Naive thymus-derived CD4-positive, alpha-beta T cell (primary cell): ENCODE data around the gene SPATA4. TPM values are rescaled to one million over a fixed set of nuclear protein-coding genes. Genes with fewer than 3 reads are reported as not detected.
A peak's percentile ranks its signal among the peaks of the same experiment; 100 is the strongest.

Source experiments
- ATAC-seq: fragments of 150-1000 bp; cut with Tn5 transposase; 2 replicates; pipeline ENCODE4 v1.10.0; 2021; ENCODE audit warnings: mild to moderate bottlenecking, moderate library complexity
- CTCF ChIA-PET: fragments of 350-600 bp; sonication (Branson Sonifier 250); formaldehyde crosslinking; loops from one replicate; lab custom pipeline; 2021; ENCODE audit warnings: antibody characterized with exemption; lab: Charles Lee
- POLR2A ChIA-PET: fragments of 350-600 bp; sonication (Branson Sonifier 250); formaldehyde crosslinking; loops from one replicate; lab custom pipeline; 2021; ENCODE audit warnings: antibody characterized with exemption, inconsistent platforms; lab: Charles Lee
- DNase-seq, 9 donors: peaks; one replicate each; pipeline versions ENCODE4 v3.0.0 to v3.0.0-alpha.2; 2020 to 2022; ENCODE audit warnings: mixed read lengths in 1 of 9
- H3K27ac ChIP-seq: one replicate; pipeline ENCODE4 v1.7.0; 2013; ENCODE audit warnings: mild to moderate bottlenecking, low read depth, low read length, moderate library complexity
- H3K27me3 ChIP-seq, 2 donors: one replicate each; pipeline ENCODE4 v1.7.0; 2013; ENCODE audit warnings: low read length in 2 of 2, mild to moderate bottlenecking in 2 of 2, moderate library complexity in 2 of 2; ENCODE audit not compliant: control insufficient read depth in 2 of 2, insufficient read depth in 2 of 2
- H3K36me3 ChIP-seq, 3 experiments: 1 replicate in 2 of 3; 2 replicates in 1 of 3; pipeline ENCODE4 v1.7.0; 2013; ENCODE audit warnings: low read length in 3 of 3, mild to moderate bottlenecking in 3 of 3, moderate library complexity in 1 of 3; ENCODE audit not compliant: insufficient read depth in 3 of 3, control insufficient read depth in 2 of 3
- H3K4me1 ChIP-seq, 2 donors: one replicate each; pipeline ENCODE4 v1.7.0; 2013; ENCODE audit warnings: low read length in 2 of 2, mild to moderate bottlenecking in 2 of 2, moderate library complexity in 1 of 2; ENCODE audit not compliant: control insufficient read depth in 2 of 2, insufficient read depth in 2 of 2
- H3K4me3 ChIP-seq: 2 replicates; pipeline ENCODE4 v1.7.0; 2013; ENCODE audit warnings: mild to moderate bottlenecking, low read length
- H3K9me3 ChIP-seq, 3 experiments: 1 replicate in 2 of 3; 2 replicates in 1 of 3; pipeline ENCODE4 v1.7.0; 2013; ENCODE audit warnings: low read length in 3 of 3; ENCODE audit not compliant: control insufficient read depth in 2 of 3
- H3K27ac Mint-ChIP-seq, 9 donors: one replicate each; pipeline ENCODE4 v1.8.0; 2020 to 2022; ENCODE audit warnings: mixed read lengths in 9 of 9, mild to moderate bottlenecking in 8 of 9, moderate library complexity in 5 of 9, inconsistent platforms in 2 of 9
- H3K27me3 Mint-ChIP-seq, 5 donors: one replicate each; pipeline ENCODE4 v1.8.0; 2021 to 2022; ENCODE audit warnings: mixed read lengths in 5 of 5, mild to moderate bottlenecking in 1 of 5
- H3K36me3 Mint-ChIP-seq, 5 donors: one replicate each; pipeline ENCODE4 v1.8.0; 2020 to 2022; ENCODE audit warnings: mixed read lengths in 5 of 5, mild to moderate bottlenecking in 3 of 5, inconsistent platforms in 1 of 5
- H3K4me1 Mint-ChIP-seq, 7 donors: one replicate each; pipeline ENCODE4 v1.8.0; 2020 to 2022; ENCODE audit warnings: mixed read lengths in 7 of 7, mild to moderate bottlenecking in 3 of 7, inconsistent platforms in 1 of 7
- H3K4me3 Mint-ChIP-seq, 10 donors: one replicate each; pipeline ENCODE4 v1.8.0; 2020 to 2022; ENCODE audit warnings: mild to moderate bottlenecking in 10 of 10, mixed read lengths in 10 of 10, moderate library complexity in 6 of 10, inconsistent platforms in 2 of 10
- H3K9me3 Mint-ChIP-seq, 11 donors: one replicate each; pipeline ENCODE4 v1.8.0; 2020 to 2022; ENCODE audit warnings: mixed read lengths in 11 of 11, mild to moderate bottlenecking in 4 of 11, inconsistent platforms in 1 of 11, moderate library complexity in 1 of 11
- intact Hi-C, 2 donors: fragments of 100-400 bp; cut with micrococcal nuclease; formaldehyde crosslinking; loops; one replicate each; pipeline ENCODE4 v1.15.1; 2023
- polyA plus RNA-seq, 2 donors: library from polyadenylated mRNA; unstranded; fragments of 300-500 nt; fragmentation: Illumina TruSeq; gene quantifications; one replicate each; pipeline ENCODE4 v1.2.3, GENCODE V29; 2021
- total RNA-seq, 6 experiments: library from RNA in 5 of 6; stranded (reverse) in 5 of 6; gene quantifications; 1 replicate in 5 of 6; 2 replicates in 1 of 6; pipeline ENCODE4 v1.2.3 and lab custom pipeline; 2021 to 2026

SPATA4 gene
- total and polyA plus RNA-seq, 7 experiments from 2014 or later: not detected

DNA sequence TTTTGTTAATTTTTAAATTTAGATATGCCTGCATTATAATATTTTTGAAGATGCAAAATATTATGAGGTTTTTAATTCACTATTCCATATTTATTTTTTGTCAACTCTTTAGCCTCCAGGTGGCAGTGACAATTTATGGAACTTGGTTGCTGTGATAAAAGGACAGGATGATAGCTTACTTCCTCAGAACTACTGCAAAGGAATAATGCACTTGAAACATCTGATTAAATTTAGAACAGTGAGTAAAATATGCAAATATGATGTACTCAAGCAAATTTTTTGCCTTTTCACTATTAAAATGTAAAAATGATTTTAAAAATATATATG is 45.1 kb downstream of the SPATA4 start:
- DNase-seq (peak in 1 of 9 donors; percentile 1), ATAC-seq (no peak)
- H3K36me3 Mint-ChIP-seq: no peaks in the 10 kb centered on the region
- no peaks in the 10 kb centered on the region for H3K9me3 Mint-ChIP-seq
- no peaks in the 10 kb centered on the region for H3K27me3 ChIP-seq
- H3K27me3 Mint-ChIP-seq: no peaks in the 10 kb centered on the region
- POLR2A ChIA-PET: no interaction called here
- CTCF ChIA-PET: interaction anchor here (0.5 kb wide), 1 partner anchor 15 kb away, joined by 3 read pairs; no protein-coding TSS in a partner anchor
- H3K27ac ChIP-seq: no peak overlapping the region
- no peak overlapping the region for H3K4me3 ChIP-seq
- H3K4me3 Mint-ChIP-seq: no peak overlapping the region
- H3K4me1 Mint-ChIP-seq: no peaks in the 10 kb centered on the region
- H3K36me3 ChIP-seq: no peaks in the 10 kb centered on the region
- no peaks in the 10 kb centered on the region for H3K9me3 ChIP-seq
- H3K4me1 ChIP-seq: no peaks in the 10 kb centered on the region
- intact Hi-C loops: loop anchor here (1.0 kb wide), 2 partner anchors 190 to 191 kb away; no protein-coding TSS in a partner anchor
- H3K27ac Mint-ChIP-seq: no peak overlapping the region

DNA sequence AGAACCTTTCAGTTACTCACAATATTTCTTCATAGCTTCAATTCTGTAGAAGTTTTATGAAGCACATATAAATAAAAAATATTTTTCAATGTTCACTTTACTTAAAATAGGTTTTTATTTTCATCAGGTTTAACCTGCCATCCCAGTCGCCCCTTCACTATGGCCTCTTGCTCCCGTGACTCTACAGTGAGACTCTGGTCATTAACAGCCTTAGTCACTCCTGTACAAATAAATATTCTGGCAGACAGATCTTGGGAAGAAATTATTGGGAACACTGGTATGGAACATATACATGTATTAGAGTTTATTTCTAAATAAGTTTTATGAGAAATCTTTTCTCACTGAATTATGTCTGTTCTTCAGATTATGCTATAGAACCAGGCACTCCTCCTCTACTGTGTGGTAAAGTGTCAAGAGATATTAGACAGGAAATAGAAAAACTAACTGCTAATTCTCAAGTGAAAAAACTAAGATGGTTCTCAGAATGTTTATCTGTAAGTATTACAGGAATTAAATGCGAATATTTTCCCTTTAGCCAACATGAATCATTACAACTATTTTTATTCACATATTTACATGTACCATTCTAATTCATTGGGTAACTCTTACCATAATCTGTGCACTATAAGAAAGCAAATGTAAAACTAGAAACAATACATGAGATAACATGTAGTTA is 45.6 kb downstream of the SPATA4 start:
- POLR2A ChIA-PET: no interaction called here
- H3K27me3 Mint-ChIP-seq: no peaks in the 10 kb centered on the region
- no peak overlapping the region for H3K4me3 Mint-ChIP-seq
- no peak for ATAC-seq
- Histone ChIP-seq H3K9me3 (no peaks in the 10 kb centered on the region), H3K27ac (no peak overlapping the region), H3K4me1 (no peaks in the 10 kb centered on the region), H3K4me3 (no peak overlapping the region), H3K27me3 (no peaks in the 10 kb centered on the region), H3K36me3 (no peaks in the 10 kb centered on the region)
- no peaks in the 10 kb centered on the region for H3K4me1 Mint-ChIP-seq
- H3K36me3 Mint-ChIP-seq: no peaks in the 10 kb centered on the region
- no peaks in the 10 kb centered on the region for H3K9me3 Mint-ChIP-seq
- CTCF ChIA-PET: interaction anchor here (0.7 kb wide), 1 partner anchor 1284 kb away, joined by 3 read pairs; no protein-coding TSS in a partner anchor
- intact Hi-C loops: loop anchor here (1.0 kb wide), 2 partner anchors 190 to 191 kb away; no protein-coding TSS in a partner anchor
- no peak for DNase-seq
- no peak overlapping the region for H3K27ac Mint-ChIP-seq

DNA sequence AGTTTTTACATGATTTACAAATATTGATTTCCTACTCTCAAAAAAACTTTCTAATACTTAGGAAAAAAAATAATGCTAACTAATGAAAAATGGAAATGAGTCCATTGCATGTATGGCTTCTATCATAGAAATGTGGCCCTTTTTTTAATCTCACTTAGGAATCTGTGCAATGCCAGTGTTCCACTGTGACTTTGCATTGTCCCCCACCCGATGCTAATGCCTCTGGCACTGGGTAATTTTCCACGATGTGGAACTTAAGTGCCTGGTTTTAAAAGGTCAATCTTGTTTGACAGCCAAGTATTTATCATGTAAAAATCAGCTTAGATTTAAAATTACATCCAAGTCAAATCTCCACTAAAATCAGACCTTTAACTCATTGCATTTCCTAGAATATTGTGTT is 53.1 kb downstream of the SPATA4 start:
- Histone ChIP-seq H3K4me3 (no peak overlapping the region), H3K9me3 (no peaks in the 10 kb centered on the region)
- POLR2A ChIA-PET: no interaction called here

DNA sequence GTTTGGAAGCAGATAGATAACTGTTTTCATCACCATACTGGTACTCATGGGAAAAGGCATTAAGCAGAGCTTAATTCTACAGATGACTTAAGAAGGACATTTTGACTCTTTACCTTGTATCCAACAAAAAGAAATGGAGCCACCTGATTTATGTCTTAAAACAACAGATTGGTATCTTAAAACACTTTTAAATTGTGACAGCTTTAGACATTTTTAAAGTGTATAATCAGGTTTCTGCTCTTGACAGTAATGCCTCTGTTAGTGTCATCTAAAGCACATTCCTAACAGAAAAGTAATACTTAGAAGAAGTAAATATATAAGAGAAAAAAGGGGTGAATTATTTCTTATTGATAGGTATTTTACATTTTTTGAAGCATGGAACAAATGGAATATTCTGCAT is 55.9 kb downstream of the SPATA4 start:
- no peaks in the 10 kb centered on the region for H3K27me3 Mint-ChIP-seq
- Histone ChIP-seq H3K9me3 (no peaks in the 10 kb centered on the region), H3K36me3 (no peaks in the 10 kb centered on the region), H3K27ac (no peak overlapping the region), H3K27me3 (no peaks in the 10 kb centered on the region), H3K4me1 (no peaks in the 10 kb centered on the region), H3K4me3 (no peak overlapping the region)
- ChIA-PET POLR2A (no interaction called here), CTCF (no interaction called here)
- intact Hi-C loops: no loop called here
- H3K4me3 Mint-ChIP-seq: no peak overlapping the region
- DNase-seq: no peak
- no peak overlapping the region for H3K27ac Mint-ChIP-seq
- no peaks in the 10 kb centered on the region for H3K4me1 Mint-ChIP-seq
- H3K9me3 Mint-ChIP-seq: no peaks in the 10 kb centered on the region
- ATAC-seq: no peak
- no peaks in the 10 kb centered on the region for H3K36me3 Mint-ChIP-seq

More for the DNA sequence above, 53.1 kb downstream of the SPATA4 start:
- no peak for ATAC-seq
- H3K9me3 Mint-ChIP-seq: no peaks in the 10 kb centered on the region
- intact Hi-C loops: no loop called here
- H3K27ac Mint-ChIP-seq: no peak overlapping the region
- no peaks in the 10 kb centered on the region for H3K36me3 Mint-ChIP-seq
- no peak overlapping the region for H3K27ac ChIP-seq
- no peaks in the 10 kb centered on the region for H3K4me1 ChIP-seq
- no peak for DNase-seq
- H3K27me3 Mint-ChIP-seq: no peaks in the 10 kb centered on the region
- H3K4me1 Mint-ChIP-seq: no peaks in the 10 kb centered on the region
- no peaks in the 10 kb centered on the region for H3K27me3 ChIP-seq
- CTCF ChIA-PET: no interaction called here
- H3K36me3 ChIP-seq: no peaks in the 10 kb centered on the region
- H3K4me3 Mint-ChIP-seq: no peak overlapping the region

DNA sequence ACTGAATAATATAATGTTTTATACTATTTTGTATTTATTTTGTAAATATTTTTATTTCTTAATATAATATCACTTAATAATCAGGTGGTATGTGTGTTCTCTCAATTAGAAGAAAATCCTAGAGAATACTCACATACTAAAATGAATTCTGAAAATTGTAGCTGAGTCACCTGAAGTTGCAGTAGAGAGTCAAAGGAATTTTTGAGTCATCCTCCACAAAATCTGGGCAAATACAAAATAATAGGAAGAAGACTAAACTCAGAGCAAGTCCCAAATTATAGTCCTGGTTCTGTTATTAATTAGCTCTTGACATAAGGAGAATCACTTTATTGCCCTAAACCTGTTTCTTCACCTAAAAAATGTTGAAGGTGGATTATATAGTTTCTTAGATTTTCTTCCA is 57.8 kb downstream of the SPATA4 start:
- Histone ChIP-seq H3K4me1 (no peaks in the 10 kb centered on the region), H3K27ac (no peak overlapping the region), H3K9me3 (no peaks in the 10 kb centered on the region), H3K27me3 (no peaks in the 10 kb centered on the region), H3K4me3 (no peak overlapping the region), H3K36me3 (no peaks in the 10 kb centered on the region)
- ChIA-PET CTCF (no interaction called here), POLR2A (no interaction called here)
- Mint-ChIP-seq H3K27ac (no peak overlapping the region), H3K4me1 (no peaks in the 10 kb centered on the region), H3K27me3 (no peaks in the 10 kb centered on the region), H3K9me3 (no peaks in the 10 kb centered on the region), H3K36me3 (no peaks in the 10 kb centered on the region), H3K4me3 (no peak overlapping the region)
- DNase-seq (no peak), ATAC-seq (no peak)
- intact Hi-C loops: no loop called here

DNA sequence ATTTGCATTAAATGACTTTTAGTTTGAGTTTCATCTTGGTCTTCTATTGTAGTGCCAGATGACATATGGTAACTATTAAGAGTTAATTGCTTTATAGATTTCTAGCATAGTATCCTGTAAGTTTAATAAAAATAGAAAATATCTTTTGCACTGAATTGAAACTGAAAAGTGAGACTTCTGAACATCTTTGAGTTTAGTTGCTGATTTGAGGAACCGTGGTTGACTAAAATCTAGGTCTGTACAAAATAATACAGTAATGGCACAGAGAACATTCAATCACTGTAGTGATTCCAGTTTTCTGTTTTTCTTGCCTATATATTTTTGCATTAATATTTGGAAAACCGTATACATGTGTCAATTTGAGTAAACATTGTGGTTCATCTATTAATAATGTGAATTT is 60.7 kb downstream of the SPATA4 start:
- Histone ChIP-seq H3K27me3 (no peaks in the 10 kb centered on the region), H3K36me3 (no peaks in the 10 kb centered on the region), H3K4me1 (no peaks in the 10 kb centered on the region), H3K27ac (no peak overlapping the region), H3K9me3 (no peaks in the 10 kb centered on the region), H3K4me3 (no peak overlapping the region)
- no peak overlapping the region for H3K4me3 Mint-ChIP-seq
- H3K9me3 Mint-ChIP-seq: no peaks in the 10 kb centered on the region
- intact Hi-C loops: no loop called here
- no peaks in the 10 kb centered on the region for H3K36me3 Mint-ChIP-seq
- H3K27me3 Mint-ChIP-seq: peaks cover 0 to 5% (median 0%) of the 10 kb centered on the region in 5 donors
- ChIA-PET CTCF (interaction anchor here (0.6 kb wide), 1 partner anchor 100 kb away, joined by 3 read pairs; no protein-coding TSS in a partner anchor), POLR2A (no interaction called here)
- H3K4me1 Mint-ChIP-seq: no peaks in the 10 kb centered on the region
- H3K27ac Mint-ChIP-seq: no peak overlapping the region
- ATAC-seq (no peak), DNase-seq (no peak)
